Nucleus accumbens (tissue), 56 donors: Measurements from ENCODE around the gene SKOR2.

ENCODE experiments used
- DNase-seq, 56 donors: peaks; one replicate each; lab custom pipeline; 2025; lab: John Stamatoyannopoulos, UW

The SKOR2 gene

GRCh38 chr18:47260120-47260923, 8.9 kb upstream of the SKOR2 start:
- peak in 3 of 56 donors; percentile 3 to 16 (median 10) for DNase-seq

GRCh38 chr18:47254341-47254939, 3.0 kb upstream of the SKOR2 start:
- peak in 4 of 56 donors; percentile 3 to 30 (median 16) for DNase-seq

GRCh38 chr18:47253101-47253654, 1.7 kb upstream of the SKOR2 start:
- DNase-seq = no peak

- no peak for DNase-seq
Observed at GRCh38 chr18:47250391-47251046, 941 bp downstream of the SKOR2 start.

- DNase-seq = no peak
Observed at GRCh38 chr18:47249314-47249981, 2.0 kb downstream of the SKOR2 start.

GRCh38 chr18:47248604-47249313, 2.7 kb downstream of the SKOR2 start:
- DNase-seq = no peak

GRCh38 chr18:47248115-47248603, 3.3 kb downstream of the SKOR2 start:
- no peak for DNase-seq

- no peak for DNase-seq
Observed at GRCh38 chr18:47247416-47248114, 3.9 kb downstream of the SKOR2 start.

GRCh38 chr18:47247036-47247415, 4.4 kb downstream of the SKOR2 start:
- no peak for DNase-seq

GRCh38 chr18:47246027-47246971, 5.2 kb downstream of the SKOR2 start:
- DNase-seq = no peak

- no peak for DNase-seq
Observed at GRCh38 chr18:47244086-47244485, 7.4 kb downstream of the SKOR2 start.

- DNase-seq = no peak
Observed at GRCh38 chr18:47235096-47235495, 16.4 kb downstream of the SKOR2 start.

GRCh38 chr18:47226660-47227059, 24.8 kb downstream of the SKOR2 start:
- DNase-seq = no peak

GRCh38 chr18:47215554-47216138, 35.8 kb downstream of the SKOR2 start:
- peak in 23 of 56 donors; percentile 1 to 52 (median 4) for DNase-seq

GRCh38 chr18:47209171-47209570, 42.3 kb downstream of the SKOR2 start:
- no peak for DNase-seq

GRCh38 chr18:47206945-47207637, 44.4 kb downstream of the SKOR2 start:
- no peak for DNase-seq

- DNase-seq = peak in 9 of 56 donors; percentile 0 to 20 (median 5)
Observed at GRCh38 chr18:47204908-47205522, 46.4 kb downstream of the SKOR2 start.
